HG03378 (cell line): Measurements from ENCODE around the gene EML6.
"Not testable (repeated sequence)": the region's sequence is repeated elsewhere in the genome, so short reads cannot be mapped to it uniquely, and the experiment has no call there.

ENCODE experiments used
- ATAC-seq: cut with Tn5 transposase; IDR thresholded peaks from one replicate; pipeline ENCODE4 v1.9.1; 2021; ENCODE audit warnings: mild to moderate bottlenecking, moderate library complexity; ENCODE audit not compliant: unreplicated experiment

EML6 gene

GRCh38 chr2:54723131-54723995 is at the start of gene EML6:
EML6 (plus strand) TSS chr2:54723662; CDS start chr2:54725062, 1,400 bp downstream.
- peak; percentile 96 for ATAC-seq

GRCh38 chr2:54675281-54675680 is 48.2 kb upstream of the EML6 start:
- ATAC-seq = no peak

GRCh38 chr2:54675738-54676137 is 47.7 kb upstream of the EML6 start:
- no peak for ATAC-seq

GRCh38 chr2:54676656-54677055 is 46.8 kb upstream of the EML6 start:
- ATAC-seq = no peak

GRCh38 chr2:54677476-54678265 is 45.8 kb upstream of the EML6 start:
- no peak for ATAC-seq

- no peak for ATAC-seq
Measured at GRCh38 chr2:54678719-54679118, 44.7 kb upstream of the EML6 start.

DNA sequence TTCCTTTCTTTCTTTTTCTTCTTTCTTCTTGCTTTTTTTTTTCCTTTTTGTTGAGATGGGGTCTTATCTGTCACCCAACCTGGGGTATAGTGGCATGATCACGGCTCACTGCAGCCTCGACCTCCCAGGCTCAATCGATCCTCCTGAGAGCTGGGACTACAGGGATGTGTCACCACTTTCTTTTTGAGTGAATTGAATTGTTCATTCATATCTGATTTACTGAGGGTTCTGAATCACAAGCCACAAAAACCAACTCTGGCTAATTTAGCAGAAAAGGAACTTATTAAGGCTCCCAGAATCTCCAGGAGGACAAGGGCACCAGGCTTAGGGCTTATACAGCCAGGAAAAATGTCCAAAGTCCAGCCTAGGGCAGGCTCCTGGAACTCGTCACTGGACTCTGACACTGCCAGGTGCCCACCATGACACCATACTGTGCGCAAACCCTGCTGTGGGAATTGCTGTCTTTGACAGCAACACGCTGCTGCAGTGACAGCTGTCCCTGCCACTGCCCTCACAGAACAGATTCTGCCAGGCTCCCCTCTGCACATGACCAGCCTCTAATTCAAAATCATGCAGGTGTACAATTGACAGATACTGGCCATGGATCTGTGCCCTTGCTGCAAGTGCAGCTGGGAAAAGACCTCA is 42.9 kb upstream of the EML6 start:
- ATAC-seq = peak; percentile 85

DNA sequence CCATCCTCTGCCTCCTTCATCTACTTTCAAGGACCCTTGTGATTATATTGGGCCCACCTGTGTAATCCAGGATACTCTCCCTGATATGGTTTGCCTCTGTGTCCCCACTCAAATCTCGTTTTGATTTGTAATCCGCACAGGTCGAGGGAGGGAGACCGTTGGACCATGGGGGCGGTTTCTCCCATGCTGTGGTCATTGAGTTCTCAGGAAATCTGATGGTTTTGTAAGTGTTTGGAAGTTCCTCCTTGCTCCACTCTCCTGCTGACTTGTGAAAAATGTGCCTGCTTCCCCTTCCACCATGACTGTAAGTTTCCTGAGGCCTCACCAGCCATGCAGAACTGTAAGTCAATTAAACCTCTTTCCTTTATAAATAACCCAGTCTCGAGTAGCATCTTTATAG is 42.0 kb upstream of the EML6 start:
- ATAC-seq = no peak

GRCh38 chr2:54683596-54683995 is 39.9 kb upstream of the EML6 start:
- no peak for ATAC-seq

GRCh38 chr2:54685263-54685775 is 38.1 kb upstream of the EML6 start:
- no peak for ATAC-seq

- ATAC-seq = no peak
Measured at GRCh38 chr2:54687595-54688152, 35.8 kb upstream of the EML6 start.

DNA sequence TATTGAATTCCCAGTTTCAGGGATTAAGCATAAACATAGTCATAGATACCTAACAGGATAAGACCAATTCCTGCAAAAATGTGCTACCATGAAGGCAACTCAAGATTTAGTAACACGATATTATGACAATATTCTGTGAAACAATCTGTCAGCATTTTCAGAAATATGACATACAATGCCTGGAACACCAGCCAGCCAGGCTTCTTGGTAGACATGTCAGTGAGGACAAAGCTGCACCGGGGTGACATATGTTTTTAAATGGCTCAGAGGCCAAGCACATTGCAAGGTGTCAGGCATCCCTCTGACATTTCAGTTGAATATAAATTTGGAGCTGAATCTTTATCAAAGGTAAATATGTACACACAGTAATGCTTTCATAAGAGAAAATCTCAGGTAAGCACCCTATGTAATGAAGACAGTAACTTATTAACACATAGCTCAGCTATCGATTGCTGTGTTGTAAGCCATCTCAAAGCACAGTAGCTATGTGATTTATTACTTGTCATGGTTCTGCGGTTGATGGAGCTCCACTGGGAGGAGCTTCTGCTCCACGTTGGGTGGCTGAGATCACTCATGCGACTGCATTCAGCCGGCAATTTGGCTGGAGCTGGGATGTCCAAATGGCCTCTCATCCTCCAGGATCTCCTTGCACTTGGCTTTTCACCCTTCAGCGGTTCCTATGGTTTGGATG is 31.9 kb upstream of the EML6 start:
- no peak for ATAC-seq

GRCh38 chr2:54692556-54692955 is 30.9 kb upstream of the EML6 start:
- ATAC-seq = no peak

DNA sequence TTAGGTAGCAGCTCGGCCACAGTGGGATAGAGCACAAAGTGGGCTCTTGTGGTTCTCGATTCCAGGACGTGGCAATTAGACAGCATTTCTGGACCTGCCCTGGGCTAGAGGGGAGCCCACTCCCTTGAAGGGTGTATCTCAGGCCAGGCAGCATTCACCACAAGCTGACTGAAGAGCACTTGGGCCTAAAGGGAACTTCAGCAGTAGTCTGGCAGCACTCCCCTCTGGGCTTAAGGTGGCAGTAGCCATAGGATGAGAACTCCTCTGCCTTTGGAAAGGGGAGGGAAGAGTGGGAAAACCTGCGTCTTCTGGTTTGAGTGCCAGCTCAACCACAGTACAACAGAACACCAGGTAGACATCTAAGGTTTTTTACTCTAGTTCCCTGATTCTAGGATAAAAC is 28.1 kb upstream of the EML6 start:
- ATAC-seq = no peak

DNA sequence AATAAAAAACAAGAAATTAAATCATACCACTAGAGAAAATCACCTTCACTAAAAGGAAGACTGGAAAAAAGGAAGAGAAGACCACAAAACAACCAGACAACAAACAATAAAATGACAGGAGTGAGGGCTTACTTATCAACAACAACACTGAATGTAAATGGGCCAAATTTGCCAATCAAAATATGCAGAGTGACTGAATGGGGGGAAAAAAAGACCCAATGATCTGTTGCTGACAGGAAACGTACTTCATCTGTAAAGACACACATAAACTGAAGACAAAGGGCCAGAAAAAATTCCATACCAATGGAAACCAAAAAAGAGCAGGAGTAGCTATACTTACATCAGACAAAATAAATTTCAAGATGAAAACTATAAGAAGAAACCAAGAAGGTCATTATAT is 25.5 kb upstream of the EML6 start:
- ATAC-seq = no peak

DNA sequence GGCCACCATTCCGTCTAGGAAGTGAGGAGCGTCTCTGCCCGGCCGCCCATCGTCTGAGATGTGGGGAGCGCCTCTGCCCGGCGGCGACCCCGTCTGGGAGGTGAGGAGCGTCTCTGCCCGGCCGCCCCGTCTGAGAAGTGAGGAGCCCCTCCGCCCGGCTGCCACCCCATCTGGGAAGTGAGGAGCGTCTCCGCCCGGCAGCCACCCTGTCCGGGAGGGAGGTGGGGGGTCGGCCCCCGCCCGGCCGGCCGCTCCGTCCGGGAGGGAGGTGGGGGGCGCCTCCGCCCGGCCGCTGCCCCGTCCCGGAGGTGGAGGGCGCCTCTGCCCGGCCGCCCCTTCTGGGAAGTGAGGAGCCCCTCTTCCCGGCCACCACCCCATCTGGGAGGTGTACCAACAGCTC is 24.5 kb upstream of the EML6 start:
- not testable (repeated sequence) for ATAC-seq

GRCh38 chr2:54699665-54700064 is 23.8 kb upstream of the EML6 start:
- ATAC-seq = no peak

GRCh38 chr2:54701029-54701428 is 22.4 kb upstream of the EML6 start:
- ATAC-seq = no peak

DNA sequence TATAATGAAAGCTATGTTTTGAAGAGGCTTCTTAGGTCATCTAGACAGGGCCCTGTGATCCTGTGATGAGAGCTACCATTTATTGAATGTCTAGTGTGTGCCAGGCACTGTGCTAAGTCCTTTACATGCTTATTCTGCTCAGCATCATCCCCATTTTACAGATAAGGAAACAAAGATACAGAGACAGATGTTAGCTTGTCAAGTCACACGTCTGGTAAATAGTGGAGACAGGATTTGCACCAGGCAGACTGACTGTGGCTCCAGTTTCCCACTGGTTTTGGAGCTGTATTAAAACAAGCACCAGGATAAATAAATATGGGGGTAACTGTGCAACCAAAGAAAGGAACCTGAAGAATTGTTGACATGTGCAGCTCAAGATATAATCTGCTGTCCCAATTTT is 19.2 kb upstream of the EML6 start:
- ATAC-seq = no peak
